ENCODE measurements around the gene IYD. TPM values are rescaled to one million over a fixed set of nuclear protein-coding genes. Genes with fewer than 3 reads are reported as not detected.

The IYD gene
- total and polyA plus RNA-seq, 4 donors = 1.6 TPM; not detected in 3

Other genes starting within 250 kb of the IYD start
- under 1 TPM; 0.18 to 0.58 TPM for gene PPP1R14C, start 226.0 kb upstream of the IYD start, total RNA-seq
- 1 to 10 TPM in 1 of 2 donors, under 1 TPM in 1; 0.38 to 2.8 TPM for gene PPP1R14C, start 226.0 kb upstream of the IYD start, polyA plus RNA-seq
- 10 to 100 TPM; 36.2 to 62.7 TPM for gene PLEKHG1, start 230.9 kb downstream of the IYD start, total RNA-seq
- gene PLEKHG1, start 230.9 kb downstream of the IYD start, polyA plus RNA-seq = 1 to 10 TPM; 1.6 to 1.9 TPM

All from aorta (tissue), 4 donors.